Testis (tissue), 3 donors: ENCODE results near the gene GIMAP8. TPM values are rescaled to one million over a fixed set of nuclear protein-coding genes. Genes with fewer than 3 reads are reported as not detected.

ENCODE experiments used
- DNase-seq: peaks from one replicate; pipeline ENCODE4 v3.0.0-alpha.2; 2019
- H3K27ac ChIP-seq, 2 donors: fragments of 200-600 bp; sonication (generic); one replicate each; pipeline ENCODE4 v1.5.1; 2019
- H3K27me3 ChIP-seq: fragments of 200-600 bp; sonication (generic); one replicate; pipeline ENCODE4 v1.5.1; 2019
- H3K36me3 ChIP-seq: fragments of 200-600 bp; sonication (generic); one replicate; pipeline ENCODE4 v1.5.1; 2017; ENCODE audit warnings: low read depth; ENCODE audit errors: missing control alignments
- H3K4me1 ChIP-seq: fragments of 200-600 bp; sonication (generic); one replicate; pipeline ENCODE4 v1.5.1; 2019
- H3K4me3 ChIP-seq, 2 donors: fragments of 200-600 bp; sonication (generic); one replicate each; pipeline ENCODE4 v1.5.1; 2017 to 2019
- H3K9me3 ChIP-seq: fragments of 200-600 bp; sonication (generic); one replicate; pipeline ENCODE4 v1.5.1; 2017
- CTCF ChIP-seq, 3 experiments: fragments of 450-650 bp in 2 of 3; fragments of 200-600 bp in 1 of 3; sonication (generic) in 1 of 3; IDR thresholded peaks; one replicate each; pipeline ENCODE4 v1.5.1; 2016 to 2019; ENCODE audit warnings: antibody characterized with exemption in 3 of 3, mild to moderate bottlenecking in 2 of 3, moderate library complexity in 1 of 3
- POLR2A ChIP-seq: fragments of 450-650 bp; IDR thresholded peaks from one replicate; pipeline ENCODE4 v1.6.1; 2017; ENCODE audit warnings: antibody characterized with exemption, mild to moderate bottlenecking, moderate library complexity
- WGBS, 2 donors: methylation state at CpG; one replicate each; pipeline ENCODE4 v1.1.5; 2018; 5-methylcytosine and 5-hydroxymethylcytosine counted together
- intact Hi-C: fragments of 100-400 bp; cut with DNase I; formaldehyde crosslinking; loops from one replicate; pipeline ENCODE4 v1.15.1; 2023; ENCODE audit warnings: low total_unique reads
- polyA plus RNA-seq: library from polyadenylated mRNA; stranded (reverse); fragments of 350-450 nt; fragmentation: Illumina TruSeq; extraction: RNeasy Lipid Tissue Mini Kit (QIAGEN cat#74804); gene quantifications from one replicate; pipeline ENCODE4 v1.2.3, GENCODE V29; 2014; ENCODE audit warnings: low read depth, low replicate concordance; ENCODE audit not compliant: insufficient read depth
- total RNA-seq, 2 donors: library from RNA; depleted of rRNA; stranded (reverse); fragments of >200 nt; gene quantifications; one replicate each; pipeline ENCODE4 v1.2.3, GENCODE V29; 2016

The GIMAP8 gene
- total and polyA plus RNA-seq, 3 donors from 2014 or later, result 3.8 to 6.8 (median 3.8) TPM

GRCh38 chr7:150429699-150430098 lies 20.7 kb upstream of the GIMAP8 start:
- no peak for TF ChIP-seq CTCF (IDR thresholded peaks at IDR 0.05)
- TF ChIP-seq POLR2A, result no peak
- H3K4me3 ChIP-seq, result no peak overlapping the region
- H3K4me1 ChIP-seq, result peaks cover 5% of the 10 kb centered on the region
- 83 to 95% methylated on average over 7 to 8 of the region's 8 CpGs for WGBS, 2 donors
- intact Hi-C loops, result no loop called here
- H3K36me3 ChIP-seq, result no peaks in the 10 kb centered on the region
- no peak overlapping the region for H3K27ac ChIP-seq
- no peaks in the 10 kb centered on the region for H3K27me3 ChIP-seq
- DNase-seq, result no peak
- no peaks in the 10 kb centered on the region for H3K9me3 ChIP-seq

- H3K36me3 ChIP-seq, result no peaks in the 10 kb centered on the region
- H3K4me1 ChIP-seq, result peaks cover 5% of the 10 kb centered on the region
- WGBS, 2 donors, result 87 to 89% methylated on average over 14 of the region's 14 CpGs
- H3K27me3 ChIP-seq, result no peaks in the 10 kb centered on the region
- TF ChIP-seq POLR2A (no peak), CTCF (IDR thresholded peaks at IDR 0.05) (no peak)
- peak; percentile 7 for DNase-seq
- H3K27ac ChIP-seq, result no peak overlapping the region
- no peak overlapping the region for H3K4me3 ChIP-seq
- intact Hi-C loops, result no loop called here
- no peaks in the 10 kb centered on the region for H3K9me3 ChIP-seq
Measured at GRCh38 chr7:150430465-150431085, 19.9 kb upstream of the GIMAP8 start.

GRCh38 chr7:150431839-150432658 lies 18.4 kb upstream of the GIMAP8 start:
- H3K9me3 ChIP-seq, result no peaks in the 10 kb centered on the region
- 92 to 95% methylated on average over 7 of the region's 7 CpGs for WGBS, 2 donors
- no peak overlapping the region for H3K27ac ChIP-seq
- intact Hi-C loops, result no loop called here
- no peak overlapping the region for H3K4me3 ChIP-seq
- H3K27me3 ChIP-seq, result no peaks in the 10 kb centered on the region
- H3K36me3 ChIP-seq, result no peaks in the 10 kb centered on the region
- peaks cover 5% of the 10 kb centered on the region for H3K4me1 ChIP-seq
- TF ChIP-seq POLR2A (no peak), CTCF (IDR thresholded peaks at IDR 0.05) (no peak)
- DNase-seq, result no peak

- intact Hi-C loops, result no loop called here
- H3K9me3 ChIP-seq, result no peaks in the 10 kb centered on the region
- no peak overlapping the region for H3K27ac ChIP-seq
- H3K27me3 ChIP-seq, result no peaks in the 10 kb centered on the region
- TF ChIP-seq POLR2A, result no peak
- TF ChIP-seq CTCF (IDR thresholded peaks at IDR 0.05), result no peak
- no peak overlapping the region for H3K4me3 ChIP-seq
- 75 to 76% methylated on average over 14 of the region's 14 CpGs for WGBS, 2 donors
- DNase-seq, result no peak
- no peaks in the 10 kb centered on the region for H3K36me3 ChIP-seq
- peaks cover 5% of the 10 kb centered on the region for H3K4me1 ChIP-seq
Measured at GRCh38 chr7:150432915-150433892, 17.2 kb upstream of the GIMAP8 start.
